GM19099 (cell line): ENCODE data around the gene PIK3AP1.

Experiments used
- POLR2A ChIP-seq: IDR thresholded peaks from 3 replicates; pipeline ENCODE4 v1.6.1; 2011; ENCODE audit warnings: low read depth; ENCODE audit not compliant: insufficient read length; ENCODE audit errors: extremely low read depth

The PIK3AP1 gene

DNA sequence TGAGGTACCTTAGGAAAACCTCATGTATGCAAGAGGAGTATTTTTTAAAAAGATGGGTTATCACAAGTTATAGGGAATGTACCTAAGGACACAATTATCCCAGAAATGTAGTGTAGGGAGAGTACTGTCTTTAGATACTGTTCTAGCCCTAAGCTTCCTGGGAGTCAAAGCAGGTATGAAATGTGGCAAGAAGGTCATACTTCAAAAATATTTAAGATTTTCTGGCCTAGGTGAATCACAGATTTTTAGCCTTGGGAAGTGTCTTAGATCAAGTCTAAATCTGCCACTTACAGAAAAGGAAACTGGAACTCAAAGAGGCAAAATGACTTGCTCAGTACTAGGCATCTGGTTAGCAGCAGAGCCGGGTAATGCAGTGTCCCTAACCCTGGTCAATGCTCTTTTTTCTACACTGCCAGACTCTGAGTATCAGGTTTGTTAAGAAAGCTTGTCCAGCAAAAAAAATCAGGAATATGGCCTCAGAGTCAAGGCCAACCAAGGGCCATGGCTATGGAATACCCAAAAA lies 13.9 kb downstream of the PIK3AP1 start:
- no peak for TF ChIP-seq POLR2A

DNA sequence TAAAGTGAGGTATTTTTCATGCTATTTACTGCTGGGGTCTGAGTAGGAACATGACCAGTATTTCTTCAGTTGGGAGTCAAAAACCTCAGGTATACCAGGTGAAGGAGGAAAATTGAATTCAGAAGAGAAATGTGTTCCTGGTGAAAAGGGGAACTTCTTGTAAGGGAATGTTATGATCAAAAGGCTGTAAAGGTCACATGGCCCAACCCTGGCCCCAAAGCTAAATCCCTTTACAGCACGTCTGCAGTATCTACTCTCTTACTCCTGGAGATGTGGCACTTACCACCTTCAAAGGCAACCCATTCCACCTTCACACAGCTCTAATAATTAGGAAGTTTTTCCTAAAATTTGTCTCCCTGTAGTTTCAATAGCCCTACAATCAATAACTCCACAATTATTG lies 15.2 kb downstream of the PIK3AP1 start:
- TF ChIP-seq POLR2A, result no peak

DNA sequence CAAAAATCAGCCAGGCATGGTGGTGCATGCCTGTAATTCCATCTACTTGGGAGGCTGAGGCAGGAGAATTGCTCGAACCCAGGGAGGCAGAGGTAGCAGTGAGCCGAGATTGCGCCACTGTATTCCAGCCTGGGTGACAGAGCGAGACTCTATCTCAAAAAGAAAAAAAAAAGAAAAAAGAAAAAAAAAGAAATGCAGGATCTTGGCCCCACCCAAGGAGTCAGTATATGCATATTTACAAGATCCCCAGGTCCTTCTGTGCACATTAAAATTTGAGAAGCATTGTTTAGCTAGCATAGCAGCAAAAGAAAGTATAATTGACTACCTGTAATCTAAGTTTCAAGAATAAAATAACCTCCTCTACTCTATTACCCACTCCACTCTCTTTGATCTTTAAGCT lies 15.8 kb downstream of the PIK3AP1 start:
- TF ChIP-seq POLR2A, result no peak

DNA sequence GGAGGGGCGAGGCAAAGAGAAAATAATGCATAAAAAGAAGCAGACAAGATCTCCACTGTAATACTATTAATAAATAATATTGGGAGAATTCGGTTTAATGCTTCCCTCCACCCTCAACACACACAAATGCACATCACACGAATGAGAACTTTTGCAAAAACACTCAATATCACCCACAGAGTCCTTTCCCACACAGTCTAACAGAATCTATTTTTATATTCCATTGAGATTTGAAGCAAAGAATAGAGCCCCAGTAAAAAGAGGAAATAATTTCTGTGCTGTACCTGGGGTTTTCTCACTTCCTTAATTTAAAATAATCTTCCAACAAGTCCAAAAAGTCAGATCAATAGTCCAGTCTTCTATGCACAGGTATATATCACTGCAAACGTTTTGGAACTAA lies 17.0 kb downstream of the PIK3AP1 start:
- TF ChIP-seq POLR2A, result no peak

DNA sequence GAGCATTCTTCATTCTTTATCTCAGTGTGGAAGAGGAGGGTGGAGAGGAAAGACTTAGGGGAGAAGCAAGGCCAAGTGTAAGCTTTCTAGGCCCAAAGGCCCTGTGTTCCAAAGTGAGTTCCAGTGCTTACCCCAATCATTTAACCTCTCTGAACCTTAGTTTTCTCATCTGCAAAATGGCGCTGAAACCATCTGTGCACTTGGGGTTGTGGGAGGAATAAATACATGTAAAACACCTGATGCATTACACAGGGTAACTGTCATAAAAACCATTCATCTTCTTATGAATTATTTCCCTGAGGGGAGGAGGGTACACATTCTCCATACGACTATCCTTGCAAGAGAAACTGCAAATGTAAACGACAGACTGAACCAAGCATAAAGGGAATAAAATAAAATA lies 19.0 kb downstream of the PIK3AP1 start:
- no peak for TF ChIP-seq POLR2A

DNA sequence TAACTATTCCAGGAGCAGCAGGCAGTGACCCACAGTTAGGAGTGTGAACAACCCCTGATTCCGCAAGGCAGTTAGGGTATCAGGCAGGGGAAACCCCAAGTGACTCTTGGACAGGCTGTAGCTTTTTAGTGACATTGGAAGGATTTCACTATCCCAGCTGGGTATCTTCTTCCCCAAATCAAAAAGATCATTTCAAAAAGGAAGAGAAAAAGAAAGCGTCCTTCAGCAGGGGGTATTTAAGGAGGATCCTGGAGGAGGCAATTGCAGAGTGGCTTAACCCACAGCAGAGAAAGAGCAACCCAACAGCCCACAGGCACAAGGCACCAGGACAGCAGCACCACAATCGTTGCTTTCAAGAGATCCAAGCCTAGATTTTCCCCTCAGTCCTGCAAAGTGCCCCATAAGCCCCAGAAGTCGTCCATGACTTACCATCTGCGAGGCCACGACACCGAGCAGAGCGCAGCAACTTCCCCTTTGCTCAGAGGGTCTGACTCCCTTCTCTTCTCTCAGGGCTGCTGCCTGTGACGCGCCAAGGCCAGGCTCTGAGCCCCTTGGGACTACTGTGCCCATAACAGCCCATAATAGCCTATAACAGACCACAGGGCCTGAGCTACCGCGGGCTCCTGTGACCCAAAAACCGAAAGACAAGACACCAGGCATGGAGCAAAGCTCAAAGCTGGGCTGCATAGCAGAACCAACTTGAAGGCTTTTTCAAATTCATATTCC lies 19.8 kb downstream of the PIK3AP1 start:
- peak; percentile 83 for TF ChIP-seq POLR2A

DNA sequence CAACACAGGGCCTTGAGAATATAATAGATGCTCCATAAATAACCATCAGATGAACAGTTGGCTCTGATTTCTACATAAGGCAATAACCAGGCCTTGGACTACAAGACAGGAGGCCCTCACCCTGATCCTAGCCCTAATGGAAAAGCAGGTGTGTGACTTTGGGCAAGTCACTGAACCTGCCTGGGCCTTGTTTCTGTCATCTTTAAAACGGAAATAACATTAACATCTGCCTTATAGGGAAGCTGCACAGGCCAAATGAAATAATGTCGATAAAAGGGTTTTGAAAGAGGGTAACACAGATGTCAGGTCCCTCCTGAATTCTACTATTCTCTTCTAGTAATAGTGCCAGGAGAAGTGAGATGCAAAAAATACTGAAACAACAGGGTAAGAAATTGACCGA lies 20.7 kb downstream of the PIK3AP1 start:
- TF ChIP-seq POLR2A, result no peak

DNA sequence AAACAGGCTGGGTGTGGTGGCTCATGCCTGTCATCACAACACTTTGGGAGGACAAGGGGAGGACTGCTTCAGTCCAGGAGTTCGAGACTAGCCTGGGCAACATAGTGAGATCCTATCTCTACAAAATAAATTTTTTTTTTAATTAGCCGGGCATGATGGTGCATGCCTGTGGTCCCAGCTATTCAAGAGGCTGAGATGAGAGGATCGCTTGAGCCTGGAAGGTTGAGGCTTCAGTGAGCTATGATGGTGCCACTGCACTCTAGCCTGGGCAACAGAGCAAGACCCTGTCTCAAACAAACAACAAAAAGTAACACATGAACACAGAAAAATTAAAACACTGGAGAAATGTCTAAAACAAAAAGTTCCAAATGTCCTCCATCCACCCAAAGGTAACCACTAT lies 22.9 kb downstream of the PIK3AP1 start:
- TF ChIP-seq POLR2A, result no peak

DNA sequence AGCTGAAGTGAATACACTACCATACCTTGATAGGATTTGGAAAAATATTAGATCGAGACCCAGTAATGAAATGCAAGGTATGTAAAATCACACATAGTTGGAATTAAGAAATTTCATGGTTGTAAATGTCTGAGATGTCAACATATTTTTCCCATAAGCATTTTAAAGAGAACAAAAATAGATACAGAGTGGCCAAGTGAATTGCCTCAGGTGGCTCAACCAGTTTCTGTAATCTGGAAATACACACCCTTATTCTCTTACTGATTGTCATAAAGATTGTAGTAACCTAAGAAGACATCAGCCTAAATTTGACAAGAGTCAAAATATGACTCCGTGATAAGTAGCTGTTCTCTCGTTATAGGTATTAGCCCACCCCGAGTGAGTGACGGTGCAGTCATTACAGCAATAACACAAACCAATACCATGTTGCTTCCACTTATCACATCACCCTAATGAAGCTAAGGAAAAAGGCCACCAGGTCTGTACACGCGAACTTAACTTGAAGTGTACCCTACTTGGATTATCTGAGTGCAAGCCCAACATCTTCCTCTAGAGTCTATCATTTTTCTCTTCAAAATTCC lies 23.4 kb downstream of the PIK3AP1 start:
- no peak for TF ChIP-seq POLR2A

DNA sequence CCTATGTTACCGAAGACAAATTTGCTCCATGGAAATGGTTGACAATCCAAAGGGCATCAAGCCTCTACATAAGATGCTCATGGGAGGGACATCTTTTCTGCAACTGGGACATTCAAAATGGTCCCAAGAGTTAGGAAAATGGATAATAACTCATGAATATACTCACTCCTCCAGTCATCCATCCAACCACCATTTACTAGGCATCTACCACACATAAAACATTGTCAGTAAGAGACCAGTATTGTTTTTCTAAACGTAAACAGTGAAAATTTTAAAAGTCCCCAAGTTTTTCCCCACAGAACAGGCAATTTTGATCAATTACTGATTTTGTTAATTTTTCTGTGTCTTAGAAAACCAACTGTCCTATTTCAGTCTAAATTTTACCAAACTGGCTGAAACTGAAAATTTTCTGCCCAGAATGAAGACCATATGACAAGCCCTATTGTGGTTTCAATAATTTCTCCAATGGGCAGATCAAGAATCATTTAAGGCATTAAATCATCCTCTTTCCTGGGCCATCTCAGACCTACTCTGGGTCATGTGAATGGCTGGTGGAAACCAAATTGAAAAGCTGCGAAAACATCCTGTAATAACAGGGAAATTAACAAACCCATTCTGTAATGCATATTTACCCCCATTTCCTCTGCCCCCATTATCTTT lies 24.2 kb downstream of the PIK3AP1 start:
- no peak for TF ChIP-seq POLR2A

DNA sequence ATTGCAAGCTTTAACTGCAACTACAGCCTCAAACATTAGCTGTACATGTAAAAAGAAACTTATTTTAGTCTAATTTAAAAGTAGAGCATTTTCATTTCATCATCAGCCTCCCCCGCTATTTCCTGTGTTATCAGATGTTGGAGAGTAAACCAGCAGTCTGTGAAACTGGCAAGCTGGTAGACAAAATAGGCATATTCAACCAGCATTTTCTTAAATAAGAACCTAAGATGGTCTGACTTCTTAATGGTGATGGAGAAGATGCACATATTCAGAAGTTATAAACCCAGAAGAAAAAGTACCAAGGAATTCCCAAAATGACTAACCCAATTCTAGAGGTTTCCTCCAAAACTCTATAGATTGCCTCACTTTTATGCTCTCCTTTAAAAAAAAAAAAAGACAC lies 24.9 kb downstream of the PIK3AP1 start:
- no peak for TF ChIP-seq POLR2A

DNA sequence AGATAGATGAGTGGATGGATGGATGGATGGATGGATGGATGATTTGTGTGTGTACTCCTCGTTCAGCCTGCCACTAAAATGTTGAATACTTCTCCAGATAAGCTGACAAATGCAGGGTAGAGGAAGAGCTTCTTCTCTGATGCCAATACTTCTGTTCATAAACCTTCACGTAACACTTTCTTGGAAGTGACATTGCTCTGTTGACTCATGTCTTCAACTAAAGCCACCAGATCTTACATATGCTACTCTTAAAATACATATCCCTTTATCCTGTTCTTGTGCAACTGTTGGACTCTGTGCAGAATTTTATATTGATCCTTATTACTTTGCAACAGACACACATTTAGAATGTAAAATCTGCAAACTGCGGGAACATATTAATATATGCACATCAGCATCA lies 26.9 kb downstream of the PIK3AP1 start:
- no peak for TF ChIP-seq POLR2A

DNA sequence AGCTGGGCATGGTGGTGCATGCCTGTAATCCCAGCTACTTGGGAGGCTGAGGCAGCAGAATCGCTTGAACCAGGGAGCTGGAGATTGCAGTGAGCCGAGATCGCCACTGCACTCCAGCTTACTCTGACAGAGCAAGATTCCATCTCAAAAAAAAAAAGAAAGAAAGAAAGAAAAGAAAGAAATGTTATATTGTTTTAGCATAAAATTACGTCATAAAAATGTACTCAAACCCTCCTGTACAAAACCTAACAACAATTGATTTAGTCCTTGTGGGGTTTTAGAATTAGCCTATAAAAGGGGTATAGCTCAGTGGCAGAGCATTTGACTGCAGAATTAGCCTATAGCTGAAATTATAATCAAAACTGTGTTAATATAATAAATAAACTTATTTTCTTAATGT lies 27.9 kb downstream of the PIK3AP1 start:
- no peak for TF ChIP-seq POLR2A

DNA sequence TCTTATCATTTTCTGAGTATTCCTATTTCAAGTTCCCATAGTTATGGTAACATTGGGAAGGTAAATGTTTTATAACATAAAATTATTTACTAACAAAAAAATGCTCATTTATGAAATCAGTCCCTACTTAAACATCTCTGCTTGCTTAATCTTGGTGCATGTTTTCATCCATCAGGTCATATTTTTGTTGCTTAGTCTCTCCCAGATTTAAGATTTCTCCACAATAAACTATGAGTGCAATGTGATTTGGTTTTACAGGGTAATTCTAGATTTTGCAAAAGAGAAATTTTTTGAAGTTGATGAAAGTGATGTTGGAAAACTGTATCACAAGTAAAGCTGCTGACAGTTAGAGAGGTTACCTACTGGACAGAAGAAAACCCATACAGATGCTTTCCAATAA lies 28.6 kb downstream of the PIK3AP1 start:
- TF ChIP-seq POLR2A, result no peak

DNA sequence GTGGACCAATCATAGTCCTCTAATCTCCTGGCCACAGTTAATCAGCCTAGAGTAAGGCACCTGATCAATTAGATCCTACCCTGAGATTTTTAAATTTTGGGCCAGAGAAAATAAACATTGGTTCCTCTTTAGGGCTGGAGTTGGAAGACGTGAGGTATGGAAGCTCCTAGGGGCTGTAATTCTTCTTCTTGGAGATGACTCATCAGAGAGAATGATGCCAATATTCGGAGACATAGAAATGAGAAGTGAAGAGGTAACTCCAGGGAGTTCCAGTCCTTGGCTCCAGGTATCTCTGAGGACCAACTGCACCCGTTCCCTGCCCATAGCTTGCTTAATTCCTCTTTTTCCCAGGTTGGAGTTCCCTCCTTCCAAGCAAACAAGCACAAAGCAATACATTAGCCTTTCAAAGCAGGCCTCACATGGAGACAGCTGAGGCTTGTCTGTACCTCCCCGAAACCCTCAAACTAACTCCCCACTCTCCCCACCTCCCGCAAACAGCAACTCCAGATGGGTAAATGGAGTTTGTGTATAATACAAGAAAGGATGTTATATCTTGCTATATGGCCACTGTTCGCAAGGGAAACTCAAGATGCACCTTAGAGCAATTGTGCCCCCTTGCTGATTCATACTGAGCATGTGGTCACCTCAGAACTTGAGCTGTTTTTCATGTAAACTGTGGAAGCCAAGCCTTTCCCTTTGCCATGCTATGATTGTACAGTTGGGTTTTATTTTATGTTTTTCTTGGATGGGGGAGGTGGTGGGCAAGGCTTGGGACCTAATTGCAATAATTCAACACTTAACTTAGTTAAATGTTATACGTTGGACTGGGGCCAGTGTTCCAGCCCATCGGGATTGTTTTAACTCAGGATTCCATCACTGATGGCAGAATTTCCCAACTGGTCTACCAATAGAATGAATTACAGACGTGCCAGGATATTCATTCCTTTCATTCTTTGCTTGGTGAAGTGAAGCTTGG lies 29.3 kb downstream of the PIK3AP1 start:
- TF ChIP-seq POLR2A, result no peak

DNA sequence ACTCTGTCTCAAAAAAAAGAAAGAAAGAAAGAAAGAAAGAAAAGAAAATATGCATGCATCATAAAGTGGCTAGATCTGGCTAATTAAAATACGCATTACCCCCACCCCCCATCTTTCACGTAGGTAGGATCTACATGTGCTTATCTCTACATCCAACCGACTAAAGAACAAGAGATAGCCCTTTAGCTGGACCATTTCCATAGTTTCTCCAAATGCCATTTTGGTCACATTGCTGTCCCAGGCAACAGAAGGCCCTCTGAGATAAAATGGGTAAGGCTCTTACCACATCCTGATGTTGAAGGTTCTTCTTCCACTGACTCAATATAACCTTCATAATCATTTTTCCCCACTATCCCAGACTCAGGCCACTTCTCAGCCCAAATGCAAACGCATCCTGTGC lies 31.5 kb downstream of the PIK3AP1 start:
- no peak for TF ChIP-seq POLR2A
